ENCODE results near the gene MYOD1. TPM values are rescaled to one million over a fixed set of nuclear protein-coding genes. Genes with fewer than 3 reads are reported as not detected.

Gene MYOD1
- total RNA-seq, 1 donor from 2014 or later = not detected

GRCh38 chr11:17741487-17741886 lies 22.1 kb downstream of the MYOD1 start:
- H3K36me3 Mint-ChIP-seq (ENCODE audit: low read depth) = no peaks in the 10 kb centered on the region
- H3K27ac Mint-ChIP-seq = no peak overlapping the region
- no peaks in the 10 kb centered on the region for H3K9me3 Mint-ChIP-seq
- H3K27me3 Mint-ChIP-seq (ENCODE audit: low read depth) = peaks cover 13% of the 10 kb centered on the region
- H3K4me3 Mint-ChIP-seq (ENCODE audit: low read depth) = no peak overlapping the region
- no peak for DNase-seq (ENCODE audit: low spot score)
- H3K4me1 Mint-ChIP-seq (ENCODE audit: low read depth) = no peaks in the 10 kb centered on the region
- intact Hi-C loops (cut with micrococcal nuclease) = no loop called here

- Mint-ChIP-seq H3K4me1 (ENCODE audit: low read depth) (no peaks in the 10 kb centered on the region), H3K4me3 (ENCODE audit: low read depth) (no peak overlapping the region), H3K27ac (no peak overlapping the region), H3K9me3 (no peaks in the 10 kb centered on the region), H3K27me3 (ENCODE audit: low read depth) (peaks cover 8% of the 10 kb centered on the region), H3K36me3 (ENCODE audit: low read depth) (no peaks in the 10 kb centered on the region)
- no peak for DNase-seq (ENCODE audit: low spot score)
- intact Hi-C loops (cut with micrococcal nuclease) = no loop called here
Observed at GRCh38 chr11:17742019-17742418, 22.6 kb downstream of the MYOD1 start.

GRCh38 chr11:17743026-17743807 lies 23.8 kb downstream of the MYOD1 start:
- H3K27ac Mint-ChIP-seq = no peak overlapping the region
- H3K36me3 Mint-ChIP-seq (ENCODE audit: low read depth) = no peaks in the 10 kb centered on the region

GRCh38 chr11:17743808-17744119 lies 24.4 kb downstream of the MYOD1 start:
- no peaks in the 10 kb centered on the region for H3K27me3 Mint-ChIP-seq (ENCODE audit: low read depth)
- no peak overlapping the region for H3K4me3 Mint-ChIP-seq (ENCODE audit: low read depth)
- no peaks in the 10 kb centered on the region for H3K4me1 Mint-ChIP-seq (ENCODE audit: low read depth)
- intact Hi-C loops (cut with micrococcal nuclease) = no loop called here
- DNase-seq (ENCODE audit: low spot score) = no peak
- H3K27ac Mint-ChIP-seq = no peak overlapping the region
- H3K9me3 Mint-ChIP-seq = no peaks in the 10 kb centered on the region
- H3K36me3 Mint-ChIP-seq (ENCODE audit: low read depth) = no peaks in the 10 kb centered on the region

More at GRCh38 chr11:17743026-17743807, 23.8 kb downstream of the MYOD1 start:
- Mint-ChIP-seq H3K4me3 (ENCODE audit: low read depth) (no peak overlapping the region), H3K27me3 (ENCODE audit: low read depth) (peaks cover 3% of the 10 kb centered on the region), H3K9me3 (no peaks in the 10 kb centered on the region), H3K4me1 (ENCODE audit: low read depth) (no peaks in the 10 kb centered on the region)
- intact Hi-C loops (cut with micrococcal nuclease) = no loop called here
- no peak for DNase-seq (ENCODE audit: low spot score)

GRCh38 chr11:17744151-17744940 lies 25.0 kb downstream of the MYOD1 start:
- Mint-ChIP-seq H3K27me3 (ENCODE audit: low read depth) (no peaks in the 10 kb centered on the region), H3K4me1 (ENCODE audit: low read depth) (no peaks in the 10 kb centered on the region), H3K27ac (no peak overlapping the region), H3K4me3 (ENCODE audit: low read depth) (no peak overlapping the region), H3K36me3 (ENCODE audit: low read depth) (no peaks in the 10 kb centered on the region), H3K9me3 (no peaks in the 10 kb centered on the region)
- DNase-seq (ENCODE audit: low spot score) = no peak
- intact Hi-C loops (cut with micrococcal nuclease) = no loop called here

- Mint-ChIP-seq H3K27ac (no peak overlapping the region), H3K36me3 (ENCODE audit: low read depth) (no peaks in the 10 kb centered on the region), H3K4me1 (ENCODE audit: low read depth) (no peaks in the 10 kb centered on the region), H3K4me3 (ENCODE audit: low read depth) (no peak overlapping the region), H3K27me3 (ENCODE audit: low read depth) (no peaks in the 10 kb centered on the region), H3K9me3 (no peaks in the 10 kb centered on the region)
- intact Hi-C loops (cut with micrococcal nuclease) = no loop called here
- DNase-seq (ENCODE audit: low spot score) = no peak
Observed at GRCh38 chr11:17745023-17745772, 25.8 kb downstream of the MYOD1 start.

- intact Hi-C loops (cut with micrococcal nuclease) = no loop called here
- no peak overlapping the region for H3K4me3 Mint-ChIP-seq (ENCODE audit: low read depth)
- no peaks in the 10 kb centered on the region for H3K9me3 Mint-ChIP-seq
- no peaks in the 10 kb centered on the region for H3K4me1 Mint-ChIP-seq (ENCODE audit: low read depth)
- no peak for DNase-seq (ENCODE audit: low spot score)
- no peaks in the 10 kb centered on the region for H3K27me3 Mint-ChIP-seq (ENCODE audit: low read depth)
- no peaks in the 10 kb centered on the region for H3K36me3 Mint-ChIP-seq (ENCODE audit: low read depth)
- no peak overlapping the region for H3K27ac Mint-ChIP-seq
Observed at GRCh38 chr11:17746096-17746495, 26.7 kb downstream of the MYOD1 start.

- Mint-ChIP-seq H3K36me3 (ENCODE audit: low read depth) (no peaks in the 10 kb centered on the region), H3K27ac (no peak overlapping the region), H3K4me3 (ENCODE audit: low read depth) (no peak overlapping the region), H3K9me3 (no peaks in the 10 kb centered on the region), H3K27me3 (ENCODE audit: low read depth) (no peaks in the 10 kb centered on the region), H3K4me1 (ENCODE audit: low read depth) (no peaks in the 10 kb centered on the region)
- no peak for DNase-seq (ENCODE audit: low spot score)
- intact Hi-C loops (cut with micrococcal nuclease) = no loop called here
Observed at GRCh38 chr11:17747131-17747955, 28.0 kb downstream of the MYOD1 start.

GRCh38 chr11:17748044-17748443 lies 28.7 kb downstream of the MYOD1 start:
- DNase-seq (ENCODE audit: low spot score) = no peak
- Mint-ChIP-seq H3K9me3 (no peaks in the 10 kb centered on the region), H3K27me3 (ENCODE audit: low read depth) (no peaks in the 10 kb centered on the region), H3K27ac (no peak overlapping the region), H3K4me3 (ENCODE audit: low read depth) (no peak overlapping the region), H3K36me3 (ENCODE audit: low read depth) (no peaks in the 10 kb centered on the region), H3K4me1 (ENCODE audit: low read depth) (no peaks in the 10 kb centered on the region)
- intact Hi-C loops (cut with micrococcal nuclease) = no loop called here

- Mint-ChIP-seq H3K36me3 (ENCODE audit: low read depth) (no peaks in the 10 kb centered on the region), H3K4me3 (ENCODE audit: low read depth) (no peak overlapping the region), H3K9me3 (no peaks in the 10 kb centered on the region), H3K27me3 (ENCODE audit: low read depth) (no peaks in the 10 kb centered on the region), H3K27ac (no peak overlapping the region), H3K4me1 (ENCODE audit: low read depth) (no peaks in the 10 kb centered on the region)
- DNase-seq (ENCODE audit: low spot score) = no peak
- intact Hi-C loops (cut with micrococcal nuclease) = no loop called here
Observed at GRCh38 chr11:17748761-17749721, 29.7 kb downstream of the MYOD1 start.

- H3K4me1 Mint-ChIP-seq (ENCODE audit: low read depth) = no peaks in the 10 kb centered on the region
- no peaks in the 10 kb centered on the region for H3K27me3 Mint-ChIP-seq (ENCODE audit: low read depth)
- H3K36me3 Mint-ChIP-seq (ENCODE audit: low read depth) = no peaks in the 10 kb centered on the region
- intact Hi-C loops (cut with micrococcal nuclease) = no loop called here
- H3K9me3 Mint-ChIP-seq = no peaks in the 10 kb centered on the region
- DNase-seq (ENCODE audit: low spot score) = no peak
- H3K27ac Mint-ChIP-seq = no peak overlapping the region
- no peak overlapping the region for H3K4me3 Mint-ChIP-seq (ENCODE audit: low read depth)
Observed at GRCh38 chr11:17750013-17750800, 30.8 kb downstream of the MYOD1 start.

All from activated T-helper 2 cell treated with anti-CD3 and anti-CD28 coated beads, Interferon-gamma antibody, Interleukin-2, Interleukin-4, amounts not matched to agents 10 μg/mL and 5 μg/mL and 100 μg/mL, durations not matched to agents 14 hours and 24 hours and 36 hours (primary cell).